SK-N-MC (cell line): ENCODE results near the gene DNAJC17.

Experiments used
- EZH2 ChIP-seq: fragments of 200-600 bp; sonication (generic); IDR thresholded peaks from one replicate; pipeline ENCODE4 v1.6.1; 2017; ENCODE audit warnings: antibody characterized with exemption
- FOXP2 ChIP-seq: optimal IDR thresholded peaks from 2 replicates; pipeline ENCODE3; 2011; ENCODE audit warnings: mild to moderate bottlenecking, moderate library complexity; ENCODE audit not compliant: insufficient read depth; ENCODE audit errors: extremely low read length, control extremely low read depth
- POLR2AphosphoS5 ChIP-seq: IDR thresholded peaks from 2 replicates; pipeline ENCODE4 v1.6.1; 2012; ENCODE audit warnings: mild to moderate bottlenecking, low read depth, low read length, borderline replicate concordance

DNA sequence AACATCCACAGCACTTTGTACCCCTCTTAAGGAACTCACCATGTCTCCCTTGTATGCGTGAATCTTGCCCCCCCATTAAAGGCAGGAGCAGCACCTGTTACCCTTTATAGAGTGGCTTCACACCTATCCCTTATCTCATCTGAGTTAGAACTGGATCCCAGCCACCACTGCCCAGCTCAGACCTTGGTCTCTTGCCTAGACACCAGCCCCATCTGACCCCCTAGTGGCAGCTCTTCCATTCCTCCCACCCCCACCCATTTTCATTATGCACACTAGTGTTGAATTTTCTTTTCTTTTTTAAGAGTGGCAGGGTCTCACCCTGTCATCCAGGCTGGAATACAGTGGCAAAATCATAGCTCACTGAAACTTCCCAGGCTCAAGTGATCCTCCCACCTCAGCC is 3.6 kb downstream of the DNAJC17 start:
- TF ChIP-seq EZH2: no peak
- TF ChIP-seq POLR2AphosphoS5: no peak
- no peak for TF ChIP-seq FOXP2
